Ecto neural progenitor cell (in vitro differentiated cells): ENCODE data around the gene MRPL46.
A peak's percentile ranks its signal among the peaks of the same experiment; 100 is the strongest.

ENCODE experiments used
- DNase-seq: peaks from one replicate; pipeline ENCODE4 v3.0.0-alpha.2; 2018; ENCODE audit warnings: low spot score

MRPL46 gene

GRCh38 chr15:88467073-88467934, at the start of gene MRPL46, which contains the start of gene MRPS11:
Gene MRPL46 (minus strand): TSS chr15:88467388. CDS start chr15:88467377, 11 bp downstream.
Gene MRPS11 (plus strand): TSS chr15:88467708. CDS start chr15:88467718, 10 bp downstream.
- DNase-seq, result peak; percentile 92

DNA sequence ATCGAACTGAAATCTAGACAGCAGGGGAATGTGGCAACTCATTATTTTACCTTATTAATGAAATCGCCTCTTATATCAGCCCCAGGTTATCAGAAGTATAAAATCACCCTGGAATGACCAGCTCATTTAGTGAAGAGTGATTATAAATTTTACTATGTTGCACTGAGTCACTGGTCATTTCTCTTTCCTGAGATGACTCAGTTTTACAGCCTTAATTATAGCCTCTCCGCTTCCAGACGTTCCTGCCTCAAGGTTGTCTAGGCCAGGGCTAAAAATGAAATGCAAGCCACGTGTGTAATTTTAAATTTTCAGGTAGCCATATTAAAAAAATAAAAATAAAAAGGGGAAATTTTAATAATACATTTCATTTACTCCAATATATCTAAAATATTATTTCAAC, 46.0 kb upstream of the MRPL46 start:
- DNase-seq, result no peak

DNA sequence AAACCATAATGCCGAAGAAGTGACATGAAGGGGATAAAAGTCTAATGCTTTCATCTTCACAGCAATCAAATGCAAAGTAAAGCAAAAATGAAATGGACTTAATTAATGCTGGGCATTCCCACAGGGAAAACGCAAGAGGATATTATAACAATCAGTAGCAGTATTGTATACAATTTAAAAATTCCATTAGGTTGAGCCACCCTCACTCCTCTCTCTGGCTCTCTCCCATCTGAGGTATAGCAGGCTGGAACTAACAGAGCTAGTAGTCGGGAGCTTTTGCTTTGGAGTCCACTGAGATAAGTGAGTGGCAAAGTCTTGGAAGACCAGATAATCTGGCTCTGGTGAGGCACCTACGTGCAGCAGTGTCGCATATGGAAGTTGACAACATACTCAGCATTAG, 45.4 kb upstream of the MRPL46 start:
- DNase-seq, result no peak

GRCh38 chr15:88512078-88512477, 44.9 kb upstream of the MRPL46 start:
- DNase-seq, result no peak

- DNase-seq, result no peak
Measured at GRCh38 chr15:88511161-88511560, 44.0 kb upstream of the MRPL46 start.

- no peak for DNase-seq
Measured at GRCh38 chr15:88509964-88510363, 42.8 kb upstream of the MRPL46 start.

DNA sequence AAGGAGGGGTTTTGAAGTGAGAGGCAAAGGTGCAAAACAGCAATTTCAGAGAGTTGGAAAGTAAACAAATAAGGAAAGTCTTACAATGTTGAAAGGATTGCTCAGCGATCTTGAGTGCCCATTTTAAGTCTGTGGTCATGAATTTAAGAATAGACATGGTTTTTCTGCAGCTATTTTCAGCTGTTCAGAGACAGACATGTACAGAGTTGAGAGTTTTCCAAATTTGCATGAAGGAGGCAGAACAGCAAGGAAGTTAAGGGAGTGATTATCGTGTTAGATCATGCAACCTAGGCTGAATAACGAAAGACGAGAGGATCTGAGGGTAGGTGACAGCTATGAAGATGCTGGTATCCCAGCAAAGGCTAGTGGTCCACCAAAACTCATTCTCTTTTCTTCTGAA, 42.1 kb upstream of the MRPL46 start:
- no peak for DNase-seq

DNA sequence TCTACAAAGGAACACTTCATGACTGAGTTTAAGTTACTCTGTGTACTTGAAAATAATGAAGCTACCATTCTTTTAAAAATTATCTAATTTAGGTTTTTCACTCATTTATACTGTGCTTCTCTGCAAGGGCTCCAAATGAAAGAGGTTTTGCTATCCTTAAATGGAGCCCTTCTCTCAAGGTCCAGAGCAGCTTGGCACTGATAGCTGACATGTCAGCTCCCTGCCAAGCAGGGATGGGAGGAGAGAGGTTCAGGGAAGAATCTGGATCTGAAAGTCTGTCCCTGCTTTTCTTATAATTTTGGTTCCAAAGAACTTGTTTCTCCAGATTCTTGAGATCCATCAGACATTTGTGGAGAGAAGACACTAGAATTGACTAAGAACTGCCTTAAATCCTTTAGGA, 39.4 kb upstream of the MRPL46 start:
- no peak for DNase-seq

DNA sequence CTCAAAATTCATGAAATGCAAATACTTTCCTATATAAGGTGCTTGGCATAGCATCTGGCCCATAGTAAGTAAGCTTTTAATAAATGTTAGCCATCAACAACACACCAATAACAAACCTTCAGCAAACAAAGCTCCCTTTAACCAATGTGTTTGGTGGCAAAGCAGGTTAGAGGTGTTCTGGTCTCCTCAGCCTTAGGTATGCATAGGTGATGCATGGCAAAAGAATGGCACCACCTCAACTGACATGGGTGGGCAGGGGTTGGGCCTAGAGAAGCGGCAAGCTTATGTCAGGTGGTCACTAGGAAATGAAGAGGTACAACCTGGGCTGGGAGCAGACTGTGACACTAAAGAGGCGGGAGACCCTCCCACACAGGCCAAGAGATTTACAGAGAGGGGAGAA, 38.5 kb upstream of the MRPL46 start:
- no peak for DNase-seq

GRCh38 chr15:88504445-88504844, 37.3 kb upstream of the MRPL46 start:
- DNase-seq, result no peak

DNA sequence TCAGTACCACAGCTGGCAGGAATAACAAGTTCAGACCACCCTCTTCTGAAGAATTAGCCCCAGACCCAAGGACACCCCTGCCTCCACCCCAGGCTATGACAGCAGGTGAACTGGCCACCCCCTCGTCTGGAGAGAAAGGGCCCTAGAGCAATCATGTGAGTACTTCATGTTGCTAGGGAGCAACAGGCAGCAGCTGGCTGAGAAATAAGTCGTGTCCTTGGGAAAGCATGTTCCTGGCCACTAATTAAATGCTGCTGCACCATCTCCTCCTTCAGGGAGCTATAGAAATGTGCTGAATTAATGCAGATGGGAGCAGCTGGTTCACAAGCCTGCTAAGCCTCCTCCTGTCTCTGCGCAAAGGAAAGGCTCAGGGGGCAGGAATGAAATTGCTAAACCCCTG, 31.8 kb upstream of the MRPL46 start:
- no peak for DNase-seq

GRCh38 chr15:88497109-88497765, 30.0 kb upstream of the MRPL46 start:
- DNase-seq, result no peak

DNA sequence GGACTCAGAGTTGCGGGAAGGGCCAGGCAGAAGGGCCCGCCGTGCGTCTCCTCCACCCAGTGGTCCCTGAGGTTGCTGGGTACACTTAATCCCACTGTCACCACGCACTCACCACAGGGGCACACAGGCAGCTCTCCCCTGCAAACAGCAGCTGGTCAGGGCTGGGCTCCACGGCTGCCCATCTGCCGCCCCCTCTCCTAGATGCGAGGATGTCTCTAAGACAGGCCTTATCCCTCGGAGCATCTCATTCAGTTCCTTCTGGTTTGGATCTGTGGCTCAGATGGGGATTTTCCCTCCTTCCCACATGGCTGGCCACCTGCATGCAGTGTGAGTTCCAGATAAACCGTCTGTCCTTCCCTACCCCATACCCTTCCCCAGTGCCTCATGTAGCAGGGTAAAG, 26.7 kb upstream of the MRPL46 start:
- no peak for DNase-seq

- DNase-seq, result no peak
Measured at GRCh38 chr15:88491158-88491557, 24.0 kb upstream of the MRPL46 start.

GRCh38 chr15:88490036-88490435, 22.8 kb upstream of the MRPL46 start:
- DNase-seq, result no peak

- no peak for DNase-seq
Measured at GRCh38 chr15:88489321-88489720, 22.1 kb upstream of the MRPL46 start.

DNA sequence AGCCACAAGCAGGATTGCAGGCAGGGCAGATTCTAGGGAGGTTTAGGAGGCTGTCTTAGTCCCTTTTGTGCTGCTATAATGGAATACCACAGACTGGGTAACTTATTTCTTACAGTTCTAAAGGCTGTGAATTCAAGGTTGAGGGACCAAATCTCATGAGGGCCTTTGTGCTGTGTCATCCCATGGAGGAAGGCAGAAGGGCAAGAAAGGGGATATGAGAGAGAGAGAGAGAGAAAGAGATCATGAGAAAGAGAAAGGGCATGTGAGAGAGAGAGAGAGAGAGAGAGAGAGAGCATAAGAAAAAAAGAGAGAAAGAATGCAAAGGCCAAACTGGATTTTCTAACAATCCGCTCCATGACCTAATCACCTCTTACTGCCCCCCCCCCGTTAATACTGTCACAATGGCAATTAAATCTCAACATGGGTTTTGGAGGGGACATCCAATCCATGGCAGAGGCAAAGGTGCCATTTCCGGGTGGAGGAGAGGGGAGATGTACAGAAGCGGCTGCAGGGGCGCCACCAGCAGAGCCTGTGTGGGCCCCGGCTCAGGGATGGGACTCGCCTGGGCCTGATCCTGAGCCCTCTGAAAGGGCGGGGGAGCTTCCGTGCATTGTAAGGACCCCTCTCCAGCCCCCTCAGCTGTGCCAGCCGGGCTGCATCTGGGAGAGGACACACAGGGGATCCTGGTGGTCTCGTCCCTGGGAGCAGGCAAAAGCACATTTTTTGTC, 20.8 kb upstream of the MRPL46 start:
- DNase-seq, result no peak

- DNase-seq, result no peak
Measured at GRCh38 chr15:88487178-88487795, 20.1 kb upstream of the MRPL46 start.

GRCh38 chr15:88484682-88485331, 17.6 kb upstream of the MRPL46 start:
- peak; percentile 86 for DNase-seq

GRCh38 chr15:88482263-88482662, 15.1 kb upstream of the MRPL46 start:
- DNase-seq, result no peak

DNA sequence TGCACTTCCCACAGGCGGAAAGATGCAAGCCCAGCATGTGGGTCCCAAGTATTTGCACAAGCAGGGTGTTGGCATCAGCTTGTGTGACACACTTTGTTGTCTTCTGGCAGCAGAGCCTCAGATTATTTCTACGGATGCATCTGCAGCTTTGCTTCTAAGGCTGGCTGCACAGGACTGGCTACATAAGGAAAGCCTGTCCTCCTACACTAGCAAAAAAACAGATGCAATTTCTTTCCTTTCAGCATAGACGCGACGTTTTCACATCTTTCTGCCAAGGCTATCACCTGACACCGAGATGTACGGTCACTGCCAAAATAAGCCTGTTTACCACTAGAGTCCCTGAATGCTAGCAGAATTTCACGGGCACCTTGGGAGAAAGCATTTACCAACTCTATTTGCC, 13.8 kb upstream of the MRPL46 start:
- no peak for DNase-seq

DNA sequence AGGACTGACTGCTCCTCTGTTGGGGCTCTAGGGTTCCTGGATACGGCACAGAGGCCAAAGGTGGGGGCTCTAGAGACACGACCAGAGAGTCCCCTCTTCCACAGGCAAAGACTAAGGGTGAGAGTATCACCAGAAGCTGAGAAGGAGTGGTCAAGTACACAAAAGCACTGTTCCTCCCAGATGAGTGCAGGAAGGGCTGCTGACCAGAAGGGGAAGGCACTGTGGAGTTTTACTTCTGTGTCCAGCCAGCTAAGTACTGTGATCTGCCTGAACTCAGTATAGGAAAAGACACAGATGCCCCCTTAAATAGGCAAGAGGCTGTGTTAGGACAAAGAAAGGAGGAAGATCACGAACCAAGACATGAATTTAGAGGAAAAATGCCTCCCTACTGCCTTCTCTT, 12.0 kb upstream of the MRPL46 start:
- no peak for DNase-seq
